CD4-positive, alpha-beta T cell treated with Interleukin-1 beta for 1 hour (primary cell): ENCODE measurements around the gene ATE1.
A peak's percentile ranks its signal among the peaks of the same experiment; 100 is the strongest.
"Not testable (repeated sequence)": the region's sequence is repeated elsewhere in the genome, so short reads cannot be mapped to it uniquely, and the experiment has no call there.

Experiments
- DNase-seq, 2 donors: peaks; one replicate each; pipeline ENCODE4 v3.0.0-alpha.2; 2020 to 2022

Gene ATE1

DNA sequence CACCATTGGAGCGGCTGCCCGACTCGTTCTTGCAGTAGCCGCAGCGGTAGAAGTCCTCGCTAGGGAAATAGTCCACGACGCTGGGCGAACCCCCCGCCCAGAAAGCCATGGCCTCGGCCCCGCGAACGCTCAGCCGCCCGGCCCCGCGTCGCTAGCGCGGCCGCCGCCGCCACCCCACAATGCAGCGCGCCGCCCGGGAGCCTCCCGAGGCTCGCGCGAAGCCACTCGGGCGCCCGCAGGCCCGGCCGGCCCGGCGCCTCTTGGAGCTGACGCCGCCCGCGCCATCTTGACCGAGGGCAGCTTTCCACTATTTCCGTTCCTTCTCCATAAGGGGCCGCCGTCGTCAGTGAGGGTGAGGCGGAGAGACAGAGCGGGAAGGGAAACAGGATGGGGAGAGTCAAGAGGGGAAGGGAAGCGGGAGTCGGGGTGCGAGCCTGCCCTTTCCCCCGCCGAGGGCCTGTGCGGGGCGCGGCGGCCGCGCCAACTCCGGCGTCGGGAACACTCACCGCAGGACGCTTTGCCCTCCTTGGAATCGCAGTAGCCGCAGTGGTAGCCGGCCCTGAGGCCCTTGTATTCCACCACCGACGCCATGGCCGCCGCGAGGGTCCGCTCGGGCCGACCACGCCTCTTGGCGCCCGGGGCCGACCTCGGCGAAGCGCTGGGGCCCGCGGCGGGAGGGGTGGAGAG lies at the start of gene ATE1:
ATE1 (minus strand) TSS at position 191 of the 687 bp plus-strand sequence; CDS start at position 109, 82 bp downstream.
- DNase-seq, result peak; percentile 85 to 86

- no peak for DNase-seq
Observed at GRCh38 chr10:121976607-121977006, 48.8 kb upstream of the ATE1 start.

DNA sequence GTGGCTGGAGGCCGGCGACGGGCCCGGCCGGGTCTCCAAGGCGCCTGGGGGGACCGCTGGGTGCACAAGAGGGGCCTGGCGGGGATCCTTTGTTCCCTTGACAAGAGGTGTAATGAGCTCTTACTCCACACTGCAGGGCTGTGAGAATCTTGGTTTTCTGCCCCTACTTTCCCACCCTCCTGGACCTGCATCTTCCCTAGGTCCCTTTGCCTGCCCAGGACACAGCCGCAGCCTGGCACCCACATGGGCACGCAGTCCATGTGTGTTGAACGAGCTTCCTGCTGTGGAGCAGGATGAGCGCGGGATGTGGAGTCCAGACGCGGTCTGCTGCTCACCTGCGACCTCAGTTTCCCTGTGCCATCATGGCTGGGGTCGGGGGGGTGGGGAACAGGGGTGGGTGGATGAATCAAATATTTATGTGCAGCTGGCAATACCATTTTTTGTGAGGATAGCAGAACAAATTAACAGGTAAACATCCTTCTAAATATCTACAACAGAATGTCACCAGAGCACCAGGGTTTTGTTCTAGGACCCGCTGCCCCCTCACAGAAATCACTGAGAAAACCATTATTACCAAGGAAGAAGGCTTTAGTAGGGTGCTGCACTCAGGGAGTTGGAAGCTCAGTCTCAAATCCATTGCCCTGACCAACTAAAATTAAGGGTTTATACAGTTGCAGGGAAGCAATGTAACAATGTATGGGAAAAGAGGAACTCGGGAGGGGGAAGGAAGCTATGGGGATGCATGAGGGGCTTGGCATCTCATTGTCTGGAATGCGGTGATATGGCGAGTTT lies 47.7 kb upstream of the ATE1 start:
- DNase-seq, result no peak

GRCh38 chr10:121974535-121975294 lies 46.9 kb upstream of the ATE1 start, which contains the start of gene NSMCE4A:
Gene NSMCE4A (minus strand): TSS chr10:121975217. CDS start chr10:121975165, 52 bp downstream.
- DNase-seq, result peak; percentile 70 to 73

DNA sequence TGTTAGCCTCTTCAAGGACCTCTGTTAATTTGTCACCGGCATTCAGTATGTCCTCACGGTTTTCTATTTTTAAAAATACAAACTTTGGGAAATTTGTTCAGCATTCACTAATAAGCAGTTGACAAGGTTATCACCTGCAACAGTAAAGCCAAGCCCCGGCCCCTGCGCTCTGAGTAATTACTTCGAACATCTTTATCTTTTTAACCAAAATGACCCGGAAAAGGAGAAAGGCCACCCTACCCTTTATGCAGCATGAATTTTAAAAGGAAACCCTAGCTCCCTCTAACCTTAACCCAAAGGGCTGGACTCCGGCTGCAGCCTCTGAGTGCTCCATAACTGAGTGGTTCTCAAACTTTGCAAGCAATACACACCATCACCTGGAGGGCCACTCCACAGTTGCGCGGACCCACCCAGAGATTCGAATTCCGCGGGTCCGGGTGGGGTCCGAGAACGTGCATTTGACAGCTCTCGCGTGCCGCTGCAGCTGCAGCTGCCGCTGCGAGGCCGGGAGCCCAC lies 46.2 kb upstream of the ATE1 start:
- DNase-seq, result no peak

- not testable (repeated sequence) for DNase-seq
Observed at GRCh38 chr10:121969086-121969485, 41.3 kb upstream of the ATE1 start.

DNA sequence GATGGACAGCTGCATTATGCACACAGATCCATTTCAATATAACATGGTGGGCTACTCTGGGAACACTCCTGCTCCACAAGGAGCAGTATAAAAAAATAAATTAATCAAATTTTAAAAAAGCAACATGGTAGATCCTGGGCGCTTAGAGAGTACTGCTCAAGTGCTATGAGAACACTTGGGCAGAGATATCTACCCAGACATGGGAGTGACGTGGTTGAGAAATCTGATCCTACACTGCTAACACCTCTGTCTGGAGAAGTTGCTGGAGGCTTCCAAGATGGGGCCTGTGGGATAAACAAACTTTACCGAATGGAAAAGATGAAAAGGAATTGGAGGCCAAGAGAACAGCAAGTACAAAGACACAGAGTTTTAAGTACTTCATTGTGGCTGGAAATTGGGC lies 38.2 kb upstream of the ATE1 start:
- no peak for DNase-seq

GRCh38 chr10:121961456-121961855 lies 33.6 kb upstream of the ATE1 start:
- no peak for DNase-seq

DNA sequence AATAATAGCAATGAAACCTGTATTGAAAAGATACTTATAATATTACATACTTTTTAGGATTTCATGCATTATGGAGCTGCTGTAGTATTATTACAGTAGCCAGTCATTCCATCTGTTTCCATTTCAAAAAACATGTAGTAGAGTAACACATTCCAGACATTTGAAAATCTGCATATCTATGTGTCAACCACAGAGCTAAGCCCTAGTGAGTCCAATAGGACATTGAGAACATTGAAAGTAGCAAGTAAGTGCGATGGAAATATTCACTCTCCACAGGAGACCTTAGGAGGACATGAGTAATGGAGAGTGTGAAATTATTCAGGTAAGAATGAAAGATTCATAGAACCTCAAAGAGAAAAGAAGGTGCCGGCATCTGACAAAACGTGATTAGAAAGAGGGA lies 31.8 kb upstream of the ATE1 start:
- no peak for DNase-seq

DNA sequence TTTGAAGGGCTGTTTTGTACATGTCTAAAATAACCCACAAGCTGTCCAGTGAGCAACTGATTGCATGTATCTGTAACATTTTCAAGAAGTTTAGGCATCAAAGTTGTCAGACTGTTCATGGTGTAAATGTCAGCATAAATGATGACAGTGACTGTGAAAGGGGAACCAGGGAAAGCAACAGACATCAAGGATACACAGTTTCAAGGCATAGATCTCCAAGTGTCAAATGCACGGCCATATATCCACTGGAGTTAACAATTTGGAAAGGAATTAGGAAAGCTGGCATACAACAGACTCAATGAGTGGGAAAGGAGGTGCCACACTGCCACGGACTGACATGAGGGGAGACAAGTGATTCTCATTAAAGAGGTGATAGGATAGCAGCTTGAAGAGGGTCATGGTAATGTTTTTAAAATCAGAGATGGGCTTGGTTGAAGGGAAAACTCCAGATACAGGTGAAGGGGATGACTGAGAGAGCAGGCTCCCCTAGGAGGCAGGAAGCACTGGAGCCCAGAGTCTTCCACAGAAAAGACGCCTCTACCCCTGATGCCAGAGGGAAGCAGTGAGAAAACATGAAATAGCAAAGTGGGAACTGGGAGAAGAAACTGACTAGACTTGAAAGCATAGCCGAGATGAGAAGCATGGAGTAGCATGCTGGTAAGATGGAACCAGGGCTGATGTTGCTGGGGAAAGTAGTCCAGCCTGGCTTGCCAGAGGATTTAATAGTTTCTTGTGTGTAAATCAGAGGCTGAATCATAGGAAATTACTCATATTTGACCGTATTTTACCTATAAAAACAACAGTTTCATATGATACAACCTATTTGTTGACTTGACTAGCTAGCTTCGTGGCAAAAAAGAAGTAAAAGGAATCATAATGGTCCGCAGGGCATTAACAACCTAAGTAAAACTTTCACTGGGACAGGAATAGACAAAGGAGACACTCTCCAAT lies 28.6 kb upstream of the ATE1 start:
- no peak for DNase-seq

GRCh38 chr10:121952226-121952625 lies 24.4 kb upstream of the ATE1 start:
- DNase-seq, result no peak

- DNase-seq, result no peak
Observed at GRCh38 chr10:121949451-121949850, 21.6 kb upstream of the ATE1 start.

GRCh38 chr10:121949049-121949448 lies 21.2 kb upstream of the ATE1 start:
- no peak for DNase-seq

DNA sequence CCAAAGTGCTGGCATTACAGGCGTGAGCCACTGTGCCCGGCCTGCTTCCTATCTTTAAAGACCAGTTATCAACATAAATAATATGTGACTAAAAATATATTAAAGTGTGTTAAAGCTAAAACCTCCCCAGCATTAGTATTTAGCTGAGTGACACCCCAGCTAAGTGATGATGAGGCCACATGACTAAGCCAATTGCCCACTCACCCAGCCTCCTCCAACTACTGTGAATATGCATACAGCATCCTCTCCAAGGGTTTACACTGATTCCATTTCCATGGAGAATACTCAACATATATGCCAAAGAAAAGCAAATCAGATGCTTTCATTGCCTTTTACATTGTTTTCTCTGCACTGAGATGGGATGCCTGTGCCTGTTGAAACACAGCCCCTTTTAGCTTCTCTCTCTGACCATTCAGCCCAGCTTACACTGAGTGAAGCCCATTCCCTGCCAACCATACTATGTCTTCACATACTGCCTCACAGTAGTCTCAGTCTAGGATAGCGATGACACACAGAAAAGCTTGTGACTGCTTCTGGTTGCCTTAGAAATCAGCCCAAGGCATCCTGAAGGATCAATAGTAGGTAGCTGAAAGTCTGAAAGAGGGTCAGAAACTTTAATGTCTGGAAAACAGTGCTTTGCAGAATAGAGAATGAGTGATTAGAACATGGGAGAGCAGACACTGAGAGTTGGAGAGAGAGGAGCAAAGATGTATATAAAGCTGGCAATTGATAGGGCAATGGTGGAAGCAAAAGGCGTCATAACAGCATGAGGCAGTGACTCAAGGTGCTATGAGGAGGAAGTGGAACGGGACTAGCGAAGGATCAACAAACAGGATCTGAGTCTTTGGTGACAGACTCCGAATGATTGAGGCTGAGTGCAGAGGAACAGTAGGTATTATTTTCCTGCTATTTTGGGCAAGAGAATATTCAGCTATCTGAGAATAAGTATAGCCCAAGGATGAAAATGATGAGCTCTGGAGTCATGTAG lies 19.8 kb upstream of the ATE1 start:
- DNase-seq, result no peak

GRCh38 chr10:121942749-121943416 lies 15.1 kb upstream of the ATE1 start:
- DNase-seq, result no peak

- no peak for DNase-seq
Observed at GRCh38 chr10:121941532-121941931, 13.7 kb upstream of the ATE1 start.

GRCh38 chr10:121936295-121936694 lies 8.5 kb upstream of the ATE1 start:
- no peak for DNase-seq

GRCh38 chr10:121935702-121936101 lies 7.9 kb upstream of the ATE1 start:
- DNase-seq, result no peak

DNA sequence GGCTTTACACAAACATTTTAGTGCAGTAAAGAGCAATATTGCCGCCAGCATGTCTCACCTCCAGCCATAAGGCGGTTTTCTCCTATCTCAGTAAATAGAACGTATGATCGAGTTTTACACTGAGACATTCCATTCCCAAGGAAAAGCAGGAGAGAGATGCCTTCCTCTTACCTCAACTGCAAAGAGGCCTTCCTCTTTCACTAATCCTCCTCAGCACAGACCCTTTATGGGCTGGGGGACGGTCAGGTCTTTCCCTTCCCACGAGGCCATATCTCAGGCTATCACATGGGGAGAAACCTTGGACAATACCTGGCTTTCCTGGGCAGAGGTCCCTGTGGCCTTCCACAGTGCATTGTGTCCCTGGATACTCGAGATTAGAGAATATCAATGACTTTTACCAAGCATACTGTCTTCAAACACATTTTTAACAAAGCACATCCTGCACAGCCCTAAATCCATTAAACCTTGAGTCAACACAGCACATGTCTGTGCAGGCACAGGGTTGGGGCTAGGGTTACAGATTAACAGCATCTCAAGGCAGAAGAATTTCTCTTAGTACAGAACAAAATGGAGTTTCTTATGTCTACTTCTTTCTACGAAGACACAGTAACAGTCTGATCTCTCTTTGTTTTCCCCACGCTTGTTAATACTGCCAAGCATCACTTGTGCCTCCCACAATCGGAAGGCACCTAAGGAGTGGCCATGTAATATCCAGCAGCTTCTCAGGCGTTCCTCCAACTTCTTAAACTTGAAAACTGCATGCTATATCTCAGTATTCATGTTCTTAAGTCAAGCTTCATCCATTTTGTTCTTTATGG lies 2.6 kb upstream of the ATE1 start:
- DNase-seq, result not testable (repeated sequence)
